HEK293 (cell line): ENCODE results near the gene PRUNE2.

Experiments used
- CTCF ChIA-PET: fragments of 350-600 bp; formaldehyde crosslinking; extraction: SDS; loops from one replicate; lab custom pipeline; 2021; ENCODE audit warnings: antibody characterized with exemption; lab: Yijun Ruan, JAX
- POLR2A ChIA-PET: fragments of 300-600 bp; formaldehyde crosslinking; extraction: SDS; loops from one replicate; lab custom pipeline; 2020; ENCODE audit warnings: antibody characterized with exemption, inconsistent platforms; lab: Yijun Ruan, JAX
- H3K27ac ChIP-seq: fragments of 200-500 bp; sonication (Bioruptor generic); 2 replicates; pipeline ENCODE4 v1.5.1; 2014; ENCODE audit warnings: low read depth, low read length, control low read depth, inconsistent platforms; ENCODE audit errors: extremely low read depth
- H3K36me3 ChIP-seq, 2 experiments: fragments of 200-500 bp in 1 of 2; sonication (Bioruptor generic) in 1 of 2; 1 replicate in 1 of 2; 2 replicates in 1 of 2; pipeline ENCODE4 v1.5.1; 2014 to 2017; ENCODE audit warnings: inconsistent platforms in 2 of 2, low read length in 2 of 2; ENCODE audit not compliant: control insufficient read depth in 2 of 2, insufficient read depth in 1 of 2
- H3K4me1 ChIP-seq: fragments of 200-500 bp; sonication (Bioruptor generic); 2 replicates; pipeline ENCODE4 v1.5.1; 2014; ENCODE audit warnings: mild to moderate bottlenecking, low read length, inconsistent platforms; ENCODE audit not compliant: control insufficient read depth, insufficient read depth
- H3K4me3 ChIP-seq: 2 replicates; pipeline ENCODE4 v1.5.1; 2011; ENCODE audit warnings: low read depth, mild to moderate bottlenecking, control low read depth, low read length, moderate library complexity
- H3K9me3 ChIP-seq: fragments of 200-500 bp; sonication (Bioruptor generic); 2 replicates; pipeline ENCODE4 v1.5.1; 2014; ENCODE audit warnings: low read depth, low read length, inconsistent platforms; ENCODE audit not compliant: control insufficient read depth, insufficient read depth
- MYNN ChIP-seq: fragments of 450-650 bp; formaldehyde crosslinking; IDR thresholded peaks from 2 replicates; pipeline ENCODE4 v1.5.1; 2016; ENCODE audit warnings: missing biosample characterization, missing genetic modification characterization, borderline replicate concordance
- TRIM28 ChIP-seq: IDR thresholded peaks from 2 replicates; pipeline ENCODE4 v1.6.1; 2011; ENCODE audit warnings: low read length, control low read depth, borderline replicate concordance
- ZBTB20 ChIP-seq: fragments of 450-650 bp; formaldehyde crosslinking; IDR thresholded peaks from 2 replicates; pipeline ENCODE4 v1.5.1; 2016; ENCODE audit warnings: missing biosample characterization, missing genetic modification characterization
- ZFP41 ChIP-seq: fragments of 450-650 bp; formaldehyde crosslinking; IDR thresholded peaks from 2 replicates; pipeline ENCODE4 v1.5.1; 2016; ENCODE audit warnings: missing biosample characterization, missing genetic modification characterization, borderline replicate concordance
- ZNF174 ChIP-seq: fragments of 450-650 bp; formaldehyde crosslinking; IDR thresholded peaks from 2 replicates; pipeline ENCODE4 v1.5.0; 2017; ENCODE audit warnings: missing biosample characterization, mild to moderate bottlenecking, missing genetic modification characterization
- ZNF221 ChIP-seq: fragments of 450-650 bp; formaldehyde crosslinking; IDR thresholded peaks from 2 replicates; pipeline ENCODE4 v1.5.1; 2017; ENCODE audit warnings: missing biosample characterization, missing genetic modification characterization, borderline replicate concordance
- ZNF335 ChIP-seq: fragments of 450-650 bp; formaldehyde crosslinking; conservative IDR thresholded peaks from 2 replicates; pipeline ENCODE4 v1.5.1; 2016; ENCODE audit warnings: missing biosample characterization, missing genetic modification characterization
- ZNF366 ChIP-seq: fragments of 450-650 bp; formaldehyde crosslinking; conservative IDR thresholded peaks from 2 replicates; pipeline ENCODE4 v1.5.1; 2016; ENCODE audit warnings: missing biosample characterization, missing genetic modification characterization
- ZNF398 ChIP-seq: fragments of 450-650 bp; formaldehyde crosslinking; IDR thresholded peaks from 2 replicates; pipeline ENCODE4 v1.5.1; 2017; ENCODE audit warnings: missing biosample characterization, missing genetic modification characterization
- ZNF416 ChIP-seq: fragments of 450-650 bp; formaldehyde crosslinking; IDR thresholded peaks from 2 replicates; pipeline ENCODE4 v1.5.1; 2016; ENCODE audit warnings: missing biosample characterization, missing genetic modification characterization
- ZNF571 ChIP-seq: fragments of 450-650 bp; formaldehyde crosslinking; IDR thresholded peaks from 2 replicates; pipeline ENCODE4 v1.5.0; 2017; ENCODE audit warnings: missing biosample characterization, missing genetic modification characterization
- ZNF600 ChIP-seq: fragments of 450-650 bp; formaldehyde crosslinking; IDR thresholded peaks from 2 replicates; pipeline ENCODE4 v1.5.1; 2016; ENCODE audit warnings: missing biosample characterization, missing genetic modification characterization
- ZNF701 ChIP-seq: fragments of 450-650 bp; formaldehyde crosslinking; IDR thresholded peaks from 2 replicates; pipeline ENCODE4 v1.5.1; 2016; ENCODE audit warnings: missing biosample characterization, missing genetic modification characterization
- ZNF777 ChIP-seq: fragments of 450-650 bp; formaldehyde crosslinking; IDR thresholded peaks from 2 replicates; pipeline ENCODE4 v1.5.1; 2017; ENCODE audit warnings: missing biosample characterization, missing genetic modification characterization, borderline replicate concordance
- ZNF791 ChIP-seq: fragments of 450-650 bp; formaldehyde crosslinking; IDR thresholded peaks from 2 replicates; pipeline ENCODE4 v1.5.1; 2016; ENCODE audit warnings: missing biosample characterization, missing genetic modification characterization
- TF ChIP-seq, protein P1 (sequence below): fragments of 450-650 bp; formaldehyde crosslinking; IDR thresholded peaks from 2 replicates; pipeline ENCODE4 v1.5.1; 2017; ENCODE audit warnings: missing biosample characterization, mild to moderate bottlenecking, missing genetic modification characterization, moderate library complexity
- TF ChIP-seq, protein P2 (sequence below): fragments of 450-650 bp; formaldehyde crosslinking; IDR thresholded peaks from 2 replicates; pipeline ENCODE4 v1.5.1; 2016; ENCODE audit warnings: missing biosample characterization, missing genetic modification characterization
- TF ChIP-seq, protein P3 (sequence below): fragments of 450-650 bp; formaldehyde crosslinking; IDR thresholded peaks from 2 replicates; pipeline ENCODE4 v1.5.1; 2016; ENCODE audit warnings: missing biosample characterization, missing genetic modification characterization

Gene PRUNE2

DNA sequence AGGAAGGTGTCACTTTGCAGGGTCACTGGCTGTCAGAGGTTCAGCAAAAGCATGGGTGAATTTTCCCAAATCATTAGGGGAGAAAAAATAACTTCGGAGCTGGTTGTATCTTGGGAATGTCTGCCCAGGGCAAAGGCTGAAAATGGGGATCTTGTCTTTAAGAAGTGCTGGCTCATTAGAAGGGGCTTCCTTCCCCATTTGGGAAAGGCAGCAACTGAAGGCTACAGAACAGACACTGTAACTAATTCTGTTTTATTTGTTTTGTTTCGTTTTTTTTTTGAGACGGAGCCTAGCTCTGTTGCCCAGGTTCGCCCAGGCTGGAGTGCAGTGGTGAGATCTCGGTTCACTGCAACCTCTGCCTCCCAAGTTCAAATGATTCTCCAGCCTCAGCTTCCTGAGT is 212.0 kb downstream of the PRUNE2 start (continued):
- TF ChIP-seq, protein P1, sequence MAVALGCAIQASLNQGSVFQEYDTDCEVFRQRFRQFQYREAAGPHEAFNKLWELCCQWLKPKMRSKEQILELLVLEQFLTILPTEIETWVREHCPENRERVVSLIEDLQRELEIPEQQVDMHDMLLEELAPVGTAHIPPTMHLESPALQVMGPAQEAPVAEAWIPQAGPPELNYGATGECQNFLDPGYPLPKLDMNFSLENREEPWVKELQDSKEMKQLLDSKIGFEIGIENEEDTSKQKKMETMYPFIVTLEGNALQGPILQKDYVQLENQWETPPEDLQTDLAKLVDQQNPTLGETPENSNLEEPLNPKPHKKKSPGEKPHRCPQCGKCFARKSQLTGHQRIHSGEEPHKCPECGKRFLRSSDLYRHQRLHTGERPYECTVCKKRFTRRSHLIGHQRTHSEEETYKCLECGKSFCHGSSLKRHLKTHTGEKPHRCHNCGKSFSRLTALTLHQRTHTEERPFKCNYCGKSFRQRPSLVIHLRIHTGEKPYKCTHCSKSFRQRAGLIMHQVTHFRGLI (tag by site-specific recombination), result no peak
- no peak for TF ChIP-seq ZFP41 (tag by site-specific recombination)

- H3K9me3 ChIP-seq, result no peaks in the 10 kb centered on the region
- H3K27ac ChIP-seq, result no peak overlapping the region
- ChIA-PET POLR2A (interaction anchor here (0.7 to 1.9 kb wide), 4 partner anchors 25 to 298 kb away, joined by 3 to 5 read pairs (median 4); partner anchors contain the start of genes GCNT1 and RFK), CTCF (interaction anchor here (0.7 to 1.1 kb wide), 3 partner anchors 34 to 248 kb away, joined by 3 to 13 read pairs (median 3); no protein-coding TSS in a partner anchor)
- H3K36me3 ChIP-seq, result no peaks in the 10 kb centered on the region
- H3K4me1 ChIP-seq, result peaks cover 3% of the 10 kb centered on the region
- H3K4me3 ChIP-seq, result no peak overlapping the region
- no peak for TF ChIP-seq MYNN
- peak; percentile 14; the same call in 1 of the 2 replicates for TF ChIP-seq ZNF335 (tag by site-specific recombination)
Measured at GRCh38 chr9:76692458-76693129, 213.3 kb downstream of the PRUNE2 start.

DNA sequence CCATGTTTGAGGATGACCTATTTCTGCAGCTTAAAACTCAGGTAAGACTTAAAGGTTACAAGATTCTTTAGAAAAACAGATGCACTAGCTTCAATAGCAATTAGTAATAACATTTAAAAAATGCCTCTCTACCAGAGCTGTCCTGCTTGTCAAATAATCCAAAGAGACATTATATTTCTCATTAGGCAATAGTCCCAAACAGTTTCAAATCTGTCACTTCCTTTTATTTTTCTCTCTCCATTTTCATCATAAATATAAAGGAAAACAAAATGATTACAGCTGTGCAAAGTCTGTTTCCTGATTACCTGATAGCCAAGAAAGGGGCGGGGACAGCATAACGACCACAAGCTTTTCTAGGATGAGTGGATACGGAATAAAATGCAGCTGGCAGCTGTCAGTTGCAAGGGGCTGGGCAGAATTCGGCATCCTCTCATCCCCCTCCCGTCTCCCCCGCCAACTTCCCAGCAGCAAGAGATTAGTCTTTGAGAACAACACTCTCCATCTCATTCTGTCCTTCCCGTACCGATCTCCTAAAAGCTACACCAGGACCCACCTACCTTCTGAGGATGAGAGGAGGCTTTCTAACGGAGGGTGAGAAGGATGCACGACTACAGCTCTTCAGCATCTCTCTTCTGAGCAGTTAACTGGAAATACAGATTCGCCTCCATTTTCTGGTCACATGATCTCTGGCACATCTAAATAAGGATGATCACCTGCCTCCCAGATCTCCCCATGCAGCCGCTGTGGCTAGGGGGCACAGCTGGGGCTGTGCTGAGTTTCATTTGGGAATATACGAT is 214.2 kb downstream of the PRUNE2 start:
- peak overlapping the region; percentile 55 for H3K4me3 ChIP-seq
- H3K27ac ChIP-seq, result no peak overlapping the region
- ChIA-PET CTCF (interaction anchor here (0.6 to 1.1 kb wide), 4 partner anchors 33 to 378 kb away, joined by 3 to 4 read pairs (median 3); no protein-coding TSS in a partner anchor), POLR2A (interaction anchor here (0.6 to 1.9 kb wide), 5 partner anchors 24 to 297 kb away, joined by 3 to 5 read pairs (median 3); partner anchors contain the start of genes GCNT1 and RFK)
- no peaks in the 10 kb centered on the region for H3K36me3 ChIP-seq
- H3K9me3 ChIP-seq, result no peaks in the 10 kb centered on the region
- no peaks in the 10 kb centered on the region for H3K4me1 ChIP-seq
- no peak for TF ChIP-seq ZNF221 (tag by site-specific recombination)
- TF ChIP-seq ZNF791, result no peak
- no peak for TF ChIP-seq ZNF701 (tag by site-specific recombination)
- TF ChIP-seq, protein P2, sequence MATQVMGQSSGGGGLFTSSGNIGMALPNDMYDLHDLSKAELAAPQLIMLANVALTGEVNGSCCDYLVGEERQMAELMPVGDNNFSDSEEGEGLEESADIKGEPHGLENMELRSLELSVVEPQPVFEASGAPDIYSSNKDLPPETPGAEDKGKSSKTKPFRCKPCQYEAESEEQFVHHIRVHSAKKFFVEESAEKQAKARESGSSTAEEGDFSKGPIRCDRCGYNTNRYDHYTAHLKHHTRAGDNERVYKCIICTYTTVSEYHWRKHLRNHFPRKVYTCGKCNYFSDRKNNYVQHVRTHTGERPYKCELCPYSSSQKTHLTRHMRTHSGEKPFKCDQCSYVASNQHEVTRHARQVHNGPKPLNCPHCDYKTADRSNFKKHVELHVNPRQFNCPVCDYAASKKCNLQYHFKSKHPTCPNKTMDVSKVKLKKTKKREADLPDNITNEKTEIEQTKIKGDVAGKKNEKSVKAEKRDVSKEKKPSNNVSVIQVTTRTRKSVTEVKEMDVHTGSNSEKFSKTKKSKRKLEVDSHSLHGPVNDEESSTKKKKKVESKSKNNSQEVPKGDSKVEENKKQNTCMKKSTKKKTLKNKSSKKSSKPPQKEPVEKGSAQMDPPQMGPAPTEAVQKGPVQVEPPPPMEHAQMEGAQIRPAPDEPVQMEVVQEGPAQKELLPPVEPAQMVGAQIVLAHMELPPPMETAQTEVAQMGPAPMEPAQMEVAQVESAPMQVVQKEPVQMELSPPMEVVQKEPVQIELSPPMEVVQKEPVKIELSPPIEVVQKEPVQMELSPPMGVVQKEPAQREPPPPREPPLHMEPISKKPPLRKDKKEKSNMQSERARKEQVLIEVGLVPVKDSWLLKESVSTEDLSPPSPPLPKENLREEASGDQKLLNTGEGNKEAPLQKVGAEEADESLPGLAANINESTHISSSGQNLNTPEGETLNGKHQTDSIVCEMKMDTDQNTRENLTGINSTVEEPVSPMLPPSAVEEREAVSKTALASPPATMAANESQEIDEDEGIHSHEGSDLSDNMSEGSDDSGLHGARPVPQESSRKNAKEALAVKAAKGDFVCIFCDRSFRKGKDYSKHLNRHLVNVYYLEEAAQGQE (tag by site-specific recombination), result peak; percentile 8; the same call in 1 of the 2 replicates
- no peak for TF ChIP-seq ZNF571
- TF ChIP-seq, protein P3, sequence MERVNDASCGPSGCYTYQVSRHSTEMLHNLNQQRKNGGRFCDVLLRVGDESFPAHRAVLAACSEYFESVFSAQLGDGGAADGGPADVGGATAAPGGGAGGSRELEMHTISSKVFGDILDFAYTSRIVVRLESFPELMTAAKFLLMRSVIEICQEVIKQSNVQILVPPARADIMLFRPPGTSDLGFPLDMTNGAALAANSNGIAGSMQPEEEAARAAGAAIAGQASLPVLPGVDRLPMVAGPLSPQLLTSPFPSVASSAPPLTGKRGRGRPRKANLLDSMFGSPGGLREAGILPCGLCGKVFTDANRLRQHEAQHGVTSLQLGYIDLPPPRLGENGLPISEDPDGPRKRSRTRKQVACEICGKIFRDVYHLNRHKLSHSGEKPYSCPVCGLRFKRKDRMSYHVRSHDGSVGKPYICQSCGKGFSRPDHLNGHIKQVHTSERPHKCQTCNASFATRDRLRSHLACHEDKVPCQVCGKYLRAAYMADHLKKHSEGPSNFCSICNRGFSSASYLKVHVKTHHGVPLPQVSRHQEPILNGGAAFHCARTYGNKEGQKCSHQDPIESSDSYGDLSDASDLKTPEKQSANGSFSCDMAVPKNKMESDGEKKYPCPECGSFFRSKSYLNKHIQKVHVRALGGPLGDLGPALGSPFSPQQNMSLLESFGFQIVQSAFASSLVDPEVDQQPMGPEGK (tag by site-specific recombination), result 0 out of 2 replicates have a peak, but pooled peaks have one; percentile 34
- TF ChIP-seq ZNF366 (tag by site-specific recombination), result peak; percentile 73
- TF ChIP-seq ZNF777 (tag by site-specific recombination), result no peak
- TF ChIP-seq TRIM28, result peak; percentile 42; the same call in 1 of the 2 replicates
- TF ChIP-seq ZBTB20, result peak; percentile 85
- peak; percentile 53; the same call in 1 of the 2 replicates for TF ChIP-seq ZNF600 (tag by site-specific recombination)
- TF ChIP-seq ZNF174 (tag by site-specific recombination), result no peak
- no peak for TF ChIP-seq ZNF416 (tag by site-specific recombination)
- 0 out of 2 replicates have a peak, but pooled peaks have one; percentile 7 for TF ChIP-seq ZNF398 (tag by site-specific recombination)
